ENCODE results near the gene JOSD1.

Gene JOSD1

DNA sequence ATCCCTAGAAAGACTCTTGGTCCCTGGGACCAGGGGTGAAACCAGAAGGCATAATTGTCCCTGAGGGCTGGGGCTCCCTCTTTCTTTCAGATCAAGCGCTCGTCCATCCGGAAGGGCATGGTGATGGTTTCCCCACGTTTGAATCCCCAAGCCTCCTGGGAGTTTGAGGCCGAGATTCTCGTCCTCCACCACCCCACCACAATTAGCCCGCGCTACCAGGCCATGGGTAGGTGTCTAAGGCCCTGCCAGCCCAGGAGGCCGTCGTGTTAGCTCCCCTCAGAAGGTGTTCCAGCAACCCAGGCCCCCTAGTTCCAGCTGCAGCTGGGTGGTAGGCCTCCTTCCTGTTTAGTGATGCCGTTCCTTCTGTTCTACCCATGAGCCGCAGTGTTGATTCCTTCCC lies 26.4 kb upstream of the JOSD1 start:
- TF ChIP-seq, protein P1, sequence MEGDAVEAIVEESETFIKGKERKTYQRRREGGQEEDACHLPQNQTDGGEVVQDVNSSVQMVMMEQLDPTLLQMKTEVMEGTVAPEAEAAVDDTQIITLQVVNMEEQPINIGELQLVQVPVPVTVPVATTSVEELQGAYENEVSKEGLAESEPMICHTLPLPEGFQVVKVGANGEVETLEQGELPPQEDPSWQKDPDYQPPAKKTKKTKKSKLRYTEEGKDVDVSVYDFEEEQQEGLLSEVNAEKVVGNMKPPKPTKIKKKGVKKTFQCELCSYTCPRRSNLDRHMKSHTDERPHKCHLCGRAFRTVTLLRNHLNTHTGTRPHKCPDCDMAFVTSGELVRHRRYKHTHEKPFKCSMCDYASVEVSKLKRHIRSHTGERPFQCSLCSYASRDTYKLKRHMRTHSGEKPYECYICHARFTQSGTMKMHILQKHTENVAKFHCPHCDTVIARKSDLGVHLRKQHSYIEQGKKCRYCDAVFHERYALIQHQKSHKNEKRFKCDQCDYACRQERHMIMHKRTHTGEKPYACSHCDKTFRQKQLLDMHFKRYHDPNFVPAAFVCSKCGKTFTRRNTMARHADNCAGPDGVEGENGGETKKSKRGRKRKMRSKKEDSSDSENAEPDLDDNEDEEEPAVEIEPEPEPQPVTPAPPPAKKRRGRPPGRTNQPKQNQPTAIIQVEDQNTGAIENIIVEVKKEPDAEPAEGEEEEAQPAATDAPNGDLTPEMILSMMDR (IDR thresholded peaks at IDR 0.05; ENCODE audit: extremely low read depth, missing control alignments) = no peak
- no peak for DNase-seq (ENCODE audit: low spot score)

DNA sequence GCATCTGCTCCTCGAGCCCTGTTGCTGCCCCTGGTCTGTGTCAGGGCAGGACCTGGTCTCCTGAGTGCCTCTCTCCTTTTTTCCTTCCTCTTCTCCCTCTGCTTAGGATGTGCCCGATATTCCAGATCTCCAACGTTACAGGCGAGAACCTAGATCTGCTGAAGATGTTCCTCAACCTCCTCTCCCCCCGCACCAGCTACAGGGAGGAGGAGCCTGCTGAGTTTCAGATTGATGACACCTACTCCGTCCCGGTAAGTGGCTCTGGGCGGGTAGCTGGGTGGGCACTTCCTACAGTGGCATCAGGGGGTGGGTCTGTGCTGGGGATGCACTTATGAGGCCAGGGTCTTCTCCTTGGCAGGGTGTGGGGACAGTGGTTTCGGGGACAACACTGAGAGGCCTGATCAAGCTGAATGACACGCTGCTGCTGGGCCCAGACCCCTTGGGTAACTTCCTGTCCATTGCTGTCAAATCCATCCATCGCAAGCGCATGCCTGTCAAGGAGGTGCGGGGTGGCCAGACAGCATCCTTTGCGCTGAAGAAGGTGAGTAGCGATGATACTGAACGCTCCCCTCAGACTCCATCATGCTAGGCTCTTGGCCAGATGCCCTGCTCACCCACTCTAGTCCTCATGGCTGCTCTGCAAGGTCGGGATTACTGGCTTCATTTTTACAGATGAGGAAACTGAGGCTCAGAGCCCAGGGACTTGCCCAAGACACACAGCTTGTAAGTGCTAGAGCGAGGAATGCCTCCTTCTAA lies 25.3 kb upstream of the JOSD1 start:
- DNase-seq (ENCODE audit: low spot score) = no peak
- TF ChIP-seq, protein P1 (IDR thresholded peaks at IDR 0.05; ENCODE audit: extremely low read depth, missing control alignments) = no peak

DNA sequence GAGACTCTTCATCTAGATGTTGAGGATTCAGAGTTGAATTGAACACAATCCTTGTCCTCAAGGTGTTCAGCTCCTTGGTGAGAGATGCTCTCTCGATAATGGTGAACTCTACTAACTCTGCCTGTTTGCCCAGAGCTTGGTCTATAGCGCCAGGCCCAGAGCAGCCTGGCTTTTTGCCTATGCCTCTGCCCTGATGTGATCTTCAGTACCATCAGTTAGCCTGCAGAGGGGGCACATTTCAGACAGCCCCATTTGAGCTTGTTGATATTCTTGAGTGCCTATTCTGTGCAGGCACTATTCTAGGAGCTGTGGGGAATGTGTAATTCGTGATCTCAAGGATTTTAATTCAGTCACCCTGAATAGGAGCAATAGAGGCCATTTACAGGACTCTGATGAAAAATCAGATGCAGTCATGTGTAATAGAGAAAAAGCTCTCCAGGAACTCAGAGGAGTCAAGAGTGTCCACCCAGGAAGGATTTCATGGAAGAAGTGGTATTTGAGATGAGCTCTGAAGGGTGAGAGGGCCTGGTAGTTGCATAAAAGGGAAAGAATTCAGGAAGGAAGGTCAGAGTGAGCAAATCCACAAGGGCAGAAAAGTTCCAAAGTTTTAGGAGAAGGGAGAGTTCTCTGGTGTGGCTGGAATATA lies 24.3 kb upstream of the JOSD1 start:
- TF ChIP-seq, protein P1 (IDR thresholded peaks at IDR 0.05; ENCODE audit: extremely low read depth, missing control alignments) = no peak
- no peak for DNase-seq (ENCODE audit: low spot score)

DNA sequence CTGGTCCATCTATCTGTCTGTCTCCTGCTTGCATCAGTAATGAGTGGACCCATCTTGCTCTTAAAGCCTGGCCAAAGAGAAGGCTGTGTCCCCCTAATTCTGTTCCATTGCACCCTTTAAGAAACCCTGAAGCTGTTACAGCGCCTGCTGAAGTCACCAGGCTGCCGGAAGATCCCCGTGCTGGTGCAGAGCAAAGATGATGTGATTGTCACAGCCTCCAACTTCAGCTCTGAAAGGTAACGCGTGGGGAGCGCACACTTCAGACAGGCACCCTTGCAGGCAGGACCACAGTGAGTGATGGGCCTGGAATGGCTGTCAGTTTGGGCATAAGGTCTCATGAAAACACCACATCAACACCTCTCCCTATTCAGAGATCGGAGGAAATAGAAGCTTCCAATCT lies 23.4 kb upstream of the JOSD1 start:
- TF ChIP-seq, protein P1 (IDR thresholded peaks at IDR 0.05; ENCODE audit: extremely low read depth, missing control alignments) = no peak
- no peak for DNase-seq (ENCODE audit: low spot score)

DNA sequence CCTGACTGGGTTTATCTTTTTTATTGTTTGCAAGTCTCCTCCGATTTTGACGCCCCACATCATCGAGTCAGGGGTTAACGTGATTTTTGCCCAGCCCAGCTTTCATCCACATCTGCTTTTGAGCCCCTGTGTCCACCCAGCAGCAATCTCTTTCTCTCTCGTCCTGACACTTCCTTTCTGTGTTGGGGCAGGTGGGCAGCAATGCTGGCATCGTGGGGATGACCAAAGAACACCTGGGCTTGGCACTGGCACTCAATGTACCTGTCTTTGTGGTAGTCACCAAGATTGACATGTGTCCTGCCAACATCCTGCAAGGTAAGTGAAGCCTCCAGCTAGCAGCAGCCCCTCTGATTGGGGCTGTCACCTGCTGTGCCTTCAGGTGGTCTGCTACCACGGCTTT lies 20.8 kb upstream of the JOSD1 start:
- no peak for DNase-seq (ENCODE audit: low spot score)
- TF ChIP-seq, protein P1 (IDR thresholded peaks at IDR 0.05; ENCODE audit: extremely low read depth, missing control alignments) = no peak

DNA sequence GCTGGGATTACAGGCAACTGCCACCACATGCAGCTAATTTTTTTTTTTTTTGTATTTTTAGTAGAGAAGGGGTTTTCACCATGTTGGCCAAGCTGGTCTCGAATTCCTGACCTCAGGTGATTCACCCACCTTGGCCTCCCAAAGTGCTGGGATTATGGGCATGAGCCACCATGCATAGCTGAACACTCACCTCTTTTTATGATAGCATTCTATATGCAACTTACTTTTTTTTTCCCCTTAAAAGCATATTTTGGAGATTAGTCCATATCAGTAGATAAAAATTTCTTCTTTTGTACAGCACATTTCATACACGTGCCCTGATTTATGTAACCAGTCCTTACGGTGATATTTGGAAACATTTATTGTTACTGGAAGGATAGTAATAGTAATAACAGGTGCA lies 19.6 kb upstream of the JOSD1 start:
- no peak for DNase-seq (ENCODE audit: low spot score)

DNA sequence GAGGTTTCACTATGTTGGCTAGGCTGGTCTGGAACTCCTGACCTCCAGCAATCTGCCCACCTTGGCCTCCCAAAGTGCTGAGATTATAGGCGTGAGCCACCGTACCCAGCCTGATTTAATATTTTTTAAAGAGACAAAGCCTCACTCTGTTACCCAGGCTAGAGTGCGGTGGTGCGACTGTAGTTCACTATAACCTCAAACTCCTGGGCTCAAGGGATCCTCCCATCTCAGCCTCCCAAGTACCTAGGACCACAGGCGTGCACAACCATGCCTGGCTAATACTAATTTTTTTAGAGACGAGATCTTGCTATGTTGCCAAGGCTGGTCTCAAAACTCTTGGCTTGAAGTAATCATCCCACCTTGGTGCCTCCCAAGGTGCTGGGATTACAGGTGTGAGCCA lies 18.5 kb upstream of the JOSD1 start:
- TF ChIP-seq, protein P1 (IDR thresholded peaks at IDR 0.05; ENCODE audit: extremely low read depth, missing control alignments) = no peak
- DNase-seq (ENCODE audit: low spot score) = no peak

More for the DNA sequence above, 19.6 kb upstream of the JOSD1 start:
- TF ChIP-seq, protein P1 (IDR thresholded peaks at IDR 0.05; ENCODE audit: extremely low read depth, missing control alignments) = no peak
